GM12874 (cell line): Measurements from ENCODE around the gene MB.

Experiments
- CTCF ChIP-seq: IDR thresholded peaks from 2 replicates; pipeline ENCODE4 v1.5.1; 2011; ENCODE audit warnings: low read depth, mild to moderate bottlenecking, control low read depth, low read length, moderate library complexity; ENCODE audit not compliant: insufficient read depth

The MB gene

GRCh38 chr22:35591714-35592417 lies 25.3 kb downstream of the MB start:
- TF ChIP-seq CTCF: no peak

GRCh38 chr22:35590634-35591295 lies 26.4 kb downstream of the MB start:
- no peak for TF ChIP-seq CTCF

- no peak for TF ChIP-seq CTCF
These were observed 27.4 kb downstream of the MB start for GRCh38 chr22:35589756-35590093.

GRCh38 chr22:35589071-35589755 lies 27.9 kb downstream of the MB start:
- TF ChIP-seq CTCF: no peak

- TF ChIP-seq CTCF: no peak
These were observed 29.2 kb downstream of the MB start for GRCh38 chr22:35587896-35588295.

GRCh38 chr22:35587447-35587870 lies 29.7 kb downstream of the MB start:
- no peak for TF ChIP-seq CTCF

GRCh38 chr22:35586771-35587170 lies 30.4 kb downstream of the MB start:
- TF ChIP-seq CTCF: no peak
